Thymus (tissue), 11 donors: Measurements from ENCODE around the gene CLCN6. TPM values are rescaled to one million over a fixed set of nuclear protein-coding genes. Genes with fewer than 3 reads are reported as not detected.

Experiments used
- DNase-seq, 9 donors: peaks; one replicate each; pipeline ENCODE4 v3.0.0-alpha.2; 2013; ENCODE audit warnings: low spot score in 9 of 9, low read depth in 6 of 9, missing footprints in 1 of 9
- H3K27ac ChIP-seq, 2 donors: one replicate each; pipeline ENCODE4 v1.5.1; 2013; ENCODE audit warnings: control low read depth in 1 of 2, low read depth in 1 of 2, low read length in 1 of 2, mild to moderate bottlenecking in 1 of 2, moderate library complexity in 1 of 2
- H3K27me3 ChIP-seq, 2 donors: one replicate each; pipeline ENCODE4 v1.5.1; 2013; ENCODE audit warnings: low read length in 1 of 2; ENCODE audit not compliant: control insufficient read depth in 2 of 2, insufficient read depth in 1 of 2
- H3K36me3 ChIP-seq, 2 donors: one replicate each; pipeline ENCODE4 v1.5.1; 2013; ENCODE audit warnings: low read length in 1 of 2, mild to moderate bottlenecking in 1 of 2, moderate library complexity in 1 of 2; ENCODE audit not compliant: control insufficient read depth in 2 of 2, insufficient read depth in 2 of 2
- H3K4me1 ChIP-seq, 2 donors: one replicate each; pipeline ENCODE4 v1.5.1; 2013; ENCODE audit warnings: low read length in 2 of 2; ENCODE audit not compliant: control insufficient read depth in 2 of 2, insufficient read depth in 2 of 2
- H3K4me3 ChIP-seq, 2 donors: one replicate each; pipeline ENCODE4 v1.5.1; 2013; ENCODE audit warnings: low read length in 2 of 2, control low read depth in 1 of 2, mild to moderate bottlenecking in 1 of 2
- H3K9me3 ChIP-seq, 2 donors: one replicate each; pipeline ENCODE4 v1.5.1; 2013; ENCODE audit warnings: low read length in 1 of 2, mild to moderate bottlenecking in 1 of 2; ENCODE audit not compliant: control insufficient read depth in 2 of 2, insufficient read depth in 1 of 2
- WGBS: extraction: QIAGEN DNeasy Blood & Tissue Kit; methylation state at CpG from one replicate; pipeline ENCODE4 v1.1.7; 2013; 5-methylcytosine and 5-hydroxymethylcytosine counted together
- polyA plus RNA-seq: library from polyadenylated mRNA; stranded (reverse); fragments of 200-250 nt; gene quantifications from one replicate; pipeline ENCODE4 v1.2.3, GENCODE V29; 2013
- total RNA-seq: library from RNA; stranded (reverse); fragments of 120-200 nt; gene quantifications from one replicate; pipeline ENCODE4 v1.2.4, GENCODE V29; 2013
- donor health status: healthy.

CLCN6 gene
- total and polyA plus RNA-seq, 2 donors, result 2.6 to 9.2 TPM

- WGBS, result 93% methylated on average over 8 of the region's 8 CpGs
- no peaks in the 10 kb centered on the region for H3K9me3 ChIP-seq
- no peaks in the 10 kb centered on the region for H3K36me3 ChIP-seq
- DNase-seq, result no peak
- H3K27ac ChIP-seq, result no peak overlapping the region
- H3K4me3 ChIP-seq, result no peak overlapping the region
- H3K27me3 ChIP-seq, result no peaks in the 10 kb centered on the region
- no peaks in the 10 kb centered on the region for H3K4me1 ChIP-seq
Observed at GRCh38 chr1:11777658-11778322, 28.2 kb upstream of the CLCN6 start.

GRCh38 chr1:11778336-11778735 lies 27.7 kb upstream of the CLCN6 start:
- H3K36me3 ChIP-seq, result no peaks in the 10 kb centered on the region
- H3K9me3 ChIP-seq, result no peaks in the 10 kb centered on the region
- H3K27me3 ChIP-seq, result no peaks in the 10 kb centered on the region
- no peaks in the 10 kb centered on the region for H3K4me1 ChIP-seq
- H3K27ac ChIP-seq, result no peak overlapping the region
- H3K4me3 ChIP-seq, result no peak overlapping the region
- no peak for DNase-seq
- WGBS, result 97% methylated on average over 9 of the region's 9 CpGs

GRCh38 chr1:11778844-11779623 lies 27.0 kb upstream of the CLCN6 start:
- no peak overlapping the region for H3K27ac ChIP-seq
- H3K4me3 ChIP-seq, result no peak overlapping the region
- H3K4me1 ChIP-seq, result no peaks in the 10 kb centered on the region
- H3K36me3 ChIP-seq, result no peaks in the 10 kb centered on the region
- no peaks in the 10 kb centered on the region for H3K27me3 ChIP-seq
- DNase-seq, result no peak
- WGBS, result 94% methylated on average over 15 of the region's 15 CpGs
- H3K9me3 ChIP-seq, result no peaks in the 10 kb centered on the region

- H3K27me3 ChIP-seq, result peaks cover 0 to 3% of the 10 kb centered on the region in 2 donors
- no peaks in the 10 kb centered on the region for H3K9me3 ChIP-seq
- H3K4me3 ChIP-seq, result no peak overlapping the region
- H3K4me1 ChIP-seq, result peaks cover 0 to 3% of the 10 kb centered on the region in 2 donors
- H3K27ac ChIP-seq, result no peak overlapping the region
- DNase-seq, result no peak
- 90% methylated on average over 13 of the region's 13 CpGs for WGBS
- no peaks in the 10 kb centered on the region for H3K36me3 ChIP-seq
Observed at GRCh38 chr1:11779715-11780379, 26.1 kb upstream of the CLCN6 start.

GRCh38 chr1:11780380-11781147 lies 25.4 kb upstream of the CLCN6 start:
- Histone ChIP-seq H3K4me3 (no peak overlapping the region), H3K4me1 (peaks cover 0 to 9% of the 10 kb centered on the region in 2 donors), H3K36me3 (no peaks in the 10 kb centered on the region), H3K9me3 (no peaks in the 10 kb centered on the region), H3K27me3 (peaks cover 0 to 10% of the 10 kb centered on the region in 2 donors), H3K27ac (no peak overlapping the region)
- WGBS, result 85% methylated on average over 10 of the region's 10 CpGs
- no peak for DNase-seq

- no peaks in the 10 kb centered on the region for H3K36me3 ChIP-seq
- H3K4me3 ChIP-seq, result no peak overlapping the region
- no peak overlapping the region for H3K27ac ChIP-seq
- no peaks in the 10 kb centered on the region for H3K9me3 ChIP-seq
- WGBS, result 95% methylated on average over 12 of the region's 12 CpGs
- no peak for DNase-seq
- peaks cover 0 to 11% of the 10 kb centered on the region in 2 donors for H3K27me3 ChIP-seq
- H3K4me1 ChIP-seq, result peaks cover 0 to 9% of the 10 kb centered on the region in 2 donors
Observed at GRCh38 chr1:11781297-11781696, 24.7 kb upstream of the CLCN6 start.

- no peak for DNase-seq
- Histone ChIP-seq H3K27me3 (peaks cover 0 to 11% of the 10 kb centered on the region in 2 donors), H3K36me3 (no peaks in the 10 kb centered on the region), H3K4me1 (peaks cover 0 to 14% of the 10 kb centered on the region in 2 donors), H3K27ac (no peak overlapping the region), H3K9me3 (no peaks in the 10 kb centered on the region), H3K4me3 (no peak overlapping the region)
- WGBS, result 93% methylated on average over 6 of the region's 6 CpGs
Observed at GRCh38 chr1:11782127-11782708, 23.8 kb upstream of the CLCN6 start.

- peaks cover 0 to 11% of the 10 kb centered on the region in 2 donors for H3K27me3 ChIP-seq
- WGBS, result 90% methylated on average over 6 of the region's 6 CpGs
- DNase-seq, result no peak
Observed at GRCh38 chr1:11783556-11783955, 22.4 kb upstream of the CLCN6 start.

More at GRCh38 chr1:11783556-11783955, 22.4 kb upstream of the CLCN6 start:
- H3K27ac ChIP-seq, result no peak overlapping the region
- H3K36me3 ChIP-seq, result no peaks in the 10 kb centered on the region
- H3K4me1 ChIP-seq, result peaks cover 0 to 14% of the 10 kb centered on the region in 2 donors
- H3K4me3 ChIP-seq, result no peak overlapping the region
- H3K9me3 ChIP-seq, result no peaks in the 10 kb centered on the region
